ENCODE data around the gene XPO1. TPM values are rescaled to one million over a fixed set of nuclear protein-coding genes. Genes with fewer than 3 reads are reported as not detected.
A peak's percentile ranks its signal among the peaks of the same experiment; 100 is the strongest.

XPO1 gene
- total RNA-seq (2012; rRNA removed) (104 and 192 TPM in 2 replicates), polyA plus RNA-seq (2012; rRNA removed) (55.9 and 78.5 TPM in 2 replicates), Bru-seq, nascent RNA (percentile 93 among the genes with signal in this experiment), BruChase-seq, experiment 1, labeled RNA remaining after a 6-hour chase (percentile 97 among the genes with signal in this experiment), BruChase-seq, experiment 2, labeled RNA remaining after a 2-hour chase (percentile 96 among the genes with signal in this experiment)
- 8.5 and 11.8 TPM in 2 replicates for polyA plus RNA-seq (2012; cell fraction: cytosol; rRNA removed)
- 15.1 and 147 TPM in 2 replicates for polyA plus RNA-seq (2012; cell fraction: nucleus; rRNA removed; ENCODE audit: low replicate concordance)
- long read RNA-seq, full-length matches to known transcripts = 115 of 173 reads
- long read RNA-seq, partial matches to known transcripts = 14 of 173 reads
- long read RNA-seq, other reads (novel, unspliced or antisense) = 44 of 173 reads

GRCh38 chr2:61538200-61538919 is at the start of gene XPO1:
TSS of gene XPO1 (minus strand) at chr2:61538356. CDS start at chr2:61533897, 4,459 bp downstream.
- Histone ChIP-seq H3K27me3 (ENCODE audit: control insufficient read depth, insufficient read depth, low read length) (no peaks in the 10 kb centered on the region), H3K23ac (ENCODE audit: low read depth, low read length) (peak within 1 kb of the TSS; percentile 91), H2BK15ac (ENCODE audit: low read depth, low read length) (peak within 1 kb of the TSS; percentile 55; the same call in 1 of the 3 replicates), H2BK120ac (ENCODE audit: low read depth, low read length) (peak within 1 kb of the TSS; percentile 93), H3K14ac (replicated peaks; ENCODE audit: low read depth, low read length) (peak within 1 kb of the TSS; percentile 99), H3K4me1 (ENCODE audit: control insufficient read depth, insufficient read depth, low read length) (peaks cover 4% of the 10 kb centered on the region), H3K9me1 (ENCODE audit: insufficient read depth, low read length) (no peaks in the 10 kb centered on the region), H3K36me3 (ENCODE audit: control insufficient read depth, insufficient read depth, low read length) (no peaks in the 10 kb centered on the region), H4K8ac (ENCODE audit: low read depth in 2 of 2, low read length in 2 of 2) (peak within 1 kb of the TSS; percentile 79 to 97), H2AK5ac (ENCODE audit: low read depth, low read length) (peak within 1 kb of the TSS; percentile 90), H3K9ac (ENCODE audit: low read depth, low read length) (peak within 1 kb of the TSS; percentile 98), H3K4me3 (ENCODE audit: insufficient read depth, low read depth, low read length) (peak within 1 kb of the TSS; percentile 83), H3K27ac (ENCODE audit: insufficient read depth, low read length) (peak within 1 kb of the TSS; percentile 89), H2AK9ac (replicated peaks; ENCODE audit: low read depth, low read length, poor library complexity) (peak within 1 kb of the TSS; percentile 98), H3K4ac (ENCODE audit: low read depth, low read length) (peak within 1 kb of the TSS; percentile 88), H4K5ac (ENCODE audit: low read depth, low read length) (peak within 1 kb of the TSS; percentile 43), H3K56ac (ENCODE audit: extremely low read depth, insufficient read depth, low read length) (peak within 1 kb of the TSS; percentile 99), H2BK5ac (ENCODE audit: low read depth, low read length, poor library complexity, severe bottlenecking) (peak within 1 kb of the TSS; percentile 95), H3K18ac (ENCODE audit: low read depth, low read length) (peak within 1 kb of the TSS; percentile 84), H4K91ac (ENCODE audit: insufficient read depth, low read depth, low read length) (peak within 1 kb of the TSS; percentile 98), H3K9me3 (ENCODE audit: control insufficient read depth, insufficient read depth, low read length) (no peaks in the 10 kb centered on the region), H3K4me2 (ENCODE audit: low read depth, low read length) (peak within 1 kb of the TSS; percentile 86), H4K20me1 (ENCODE audit: insufficient read depth, low read length) (peaks cover 34% of the 10 kb centered on the region), H2AFZ (replicated peaks; ENCODE audit: low read length, poor library complexity) (peak within 1 kb of the TSS; percentile 94), H3K79me1 (ENCODE audit: low read depth in 1 of 2, low read length in 2 of 2) (peaks cover 3 to 10% of the 10 kb centered on the region in 2 experiments; a peak in 2 of 4 replicates), H2BK20ac (ENCODE audit: low read depth, low read length) (peak within 1 kb of the TSS; percentile 60; the same call in 1 of the 2 replicates)
- in situ Hi-C loops (cut with MboI; ENCODE audit: low sequenced_read_pairs) = no loop called here
- ATAC-seq (ENCODE audit: low read depth) = peak; percentile 88
- intact Hi-C loops (cut with micrococcal nuclease) = loop anchor here (2.0 to 10.0 kb wide), 4 partner anchors 99 to 346 kb away; partner anchors contain the start of gene CCT4
- ChIA-PET CTCF (interaction anchor here (0.6 to 0.7 kb wide), 2 partner anchors 8 to 29 kb away, joined by 3 to 4 read pairs; no protein-coding TSS in a partner anchor), POLR2A (ENCODE audit: unreplicated experiment) (interaction anchor here (0.5 to 0.6 kb wide), 4 partner anchors 31 to 393 kb away, joined by 3 to 5 read pairs (median 3); partner anchors contain the start of gene USP34)
- DNase-seq = peak; percentile 99
- dilution Hi-C loops (cut with HindIII; ENCODE audit: low sequenced_read_pairs, unreplicated experiment) = no loop called here
- no TSS peak for BruUV-seq (replicated peaks)
- WGBS, 2 experiments (ENCODE audit: extremely low coverage in 2 of 2, insufficient read length in 1 of 2) = 0% methylated on average over 33 of the region's 65 CpGs; no CpG with 5 or more reads in 1 of the 2 experiments
- peak; percentile 98; the same call in 1 of the 2 replicates for TF ChIP-seq MAZ (IDR thresholded peaks at IDR 0.05; ENCODE audit: borderline replicate concordance, low read depth, low read length)
- TF ChIP-seq ELK1 (IDR thresholded peaks at IDR 0.05; ENCODE audit: borderline replicate concordance, low read depth, low read length) = no peak
- no peak for TF ChIP-seq SMC3 (IDR thresholded peaks at IDR 0.05; ENCODE audit: low read depth, low read length)
- TF ChIP-seq RAD21 (IDR thresholded peaks at IDR 0.05; ENCODE audit: low read length) = no peak
- no peak for TF ChIP-seq CTCF (conservative IDR thresholded peaks at IDR 0.05; ENCODE audit: low read depth, low read length)
- TF ChIP-seq, protein P1, sequence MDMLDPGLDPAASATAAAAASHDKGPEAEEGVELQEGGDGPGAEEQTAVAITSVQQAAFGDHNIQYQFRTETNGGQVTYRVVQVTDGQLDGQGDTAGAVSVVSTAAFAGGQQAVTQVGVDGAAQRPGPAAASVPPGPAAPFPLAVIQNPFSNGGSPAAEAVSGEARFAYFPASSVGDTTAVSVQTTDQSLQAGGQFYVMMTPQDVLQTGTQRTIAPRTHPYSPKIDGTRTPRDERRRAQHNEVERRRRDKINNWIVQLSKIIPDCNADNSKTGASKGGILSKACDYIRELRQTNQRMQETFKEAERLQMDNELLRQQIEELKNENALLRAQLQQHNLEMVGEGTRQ (IDR thresholded peaks at IDR 0.05; ENCODE audit: low read depth, low read length) = peak; percentile 49
- no peak for TF ChIP-seq NFE2L2 (IDR thresholded peaks at IDR 0.05; ENCODE audit: low read depth, low read length)
- peak; percentile 76 for TF ChIP-seq POLR2A (IDR thresholded peaks at IDR 0.05; ENCODE audit: low read depth, low read length)
- no peak for TF ChIP-seq RFX5 (IDR thresholded peaks at IDR 0.05; ENCODE audit: low read depth, low read length)
- TF ChIP-seq CEBPB (IDR thresholded peaks at IDR 0.05; ENCODE audit: low read depth, low read length) = no peak
- TF ChIP-seq BHLHE40 (IDR thresholded peaks at IDR 0.05; ENCODE audit: low read depth, low read length) = peak; percentile 89
